IMR-90 (cell line): ENCODE measurements around the gene HINT3. TPM values are rescaled to one million over a fixed set of nuclear protein-coding genes. Genes with fewer than 3 reads are reported as not detected.

Experiments used
- ATAC-seq: fragments of 200-7000 bp; cut with Tn5 transposase; 2 replicates; pipeline ENCODE4 v1.9.1; 2020; ENCODE audit warnings: low read depth, mild to moderate bottlenecking, moderate library complexity
- BruUV-seq: library from RNA; stranded (reverse); fragments of 400-500 nt; replicated peaks from 2 replicates; lab custom pipeline; 2021; lab: Mats Ljungman, UMichigan
- CTCF ChIA-PET: fragments of 300-600 bp; formaldehyde crosslinking; extraction: SDS; loops from one replicate; lab custom pipeline; 2021; ENCODE audit warnings: antibody characterized with exemption; lab: Yijun Ruan, JAX
- POLR2A ChIA-PET: fragments of 300-600 bp; sonication (Branson Sonifier 250); formaldehyde crosslinking; loops from one replicate; lab custom pipeline; 2022; ENCODE audit warnings: antibody characterized with exemption; ENCODE audit not compliant: unreplicated experiment; lab: Charles Lee
- DNase-seq: peaks from one replicate; pipeline ENCODE4 v3.0.0; 2013
- H2AFZ ChIP-seq: replicated peaks from 2 replicates; pipeline ENCODE3; 2013; ENCODE audit warnings: low read length, mild to moderate bottlenecking; ENCODE audit not compliant: poor library complexity
- H2AK5ac ChIP-seq: 2 replicates; pipeline ENCODE4 v1.6.1; 2013; ENCODE audit warnings: low read depth, low read length, inconsistent platforms
- H2AK9ac ChIP-seq: replicated peaks from 2 replicates; pipeline ENCODE3; 2013; ENCODE audit warnings: mild to moderate bottlenecking, low read depth, low read length, moderate library complexity; ENCODE audit not compliant: poor library complexity
- H2BK120ac ChIP-seq: 2 replicates; pipeline ENCODE4 v1.6.1; 2013; ENCODE audit warnings: low read depth, low read length, inconsistent platforms
- H2BK15ac ChIP-seq: 3 replicates; pipeline ENCODE4 v1.6.1; 2013; ENCODE audit warnings: low read depth, low read length, inconsistent platforms
- H2BK20ac ChIP-seq: 2 replicates; pipeline ENCODE4 v1.6.1; 2013; ENCODE audit warnings: low read depth, mild to moderate bottlenecking, inconsistent platforms, low read length, moderate library complexity
- H2BK5ac ChIP-seq: 2 replicates; pipeline ENCODE4 v1.6.1; 2013; ENCODE audit warnings: mild to moderate bottlenecking, low read depth, low read length, inconsistent platforms; ENCODE audit not compliant: poor library complexity, severe bottlenecking
- H3K14ac ChIP-seq: replicated peaks from 2 replicates; pipeline ENCODE4 v1.6.1; 2013; ENCODE audit warnings: low read depth, low read length, inconsistent platforms
- H3K18ac ChIP-seq: 2 replicates; pipeline ENCODE4 v1.6.1; 2013; ENCODE audit warnings: low read depth, low read length, control low read depth
- H3K23ac ChIP-seq: 2 replicates; pipeline ENCODE4 v1.6.1; 2013; ENCODE audit warnings: low read depth, low read length, inconsistent platforms
- H3K27ac ChIP-seq: 2 replicates; pipeline ENCODE4 v1.5.1; 2013; ENCODE audit warnings: mild to moderate bottlenecking, control low read depth, low read length; ENCODE audit not compliant: insufficient read depth
- H3K27me3 ChIP-seq: 2 replicates; pipeline ENCODE4 v1.6.1; 2013; ENCODE audit warnings: low read length; ENCODE audit not compliant: control insufficient read depth, insufficient read depth
- H3K36me3 ChIP-seq: 2 replicates; pipeline ENCODE4 v1.6.1; 2013; ENCODE audit warnings: low read length, mixed read lengths; ENCODE audit not compliant: control insufficient read depth, insufficient read depth
- H3K4ac ChIP-seq: 2 replicates; pipeline ENCODE4 v1.6.1; 2013; ENCODE audit warnings: low read depth, low read length, inconsistent platforms
- H3K4me1 ChIP-seq: 2 replicates; pipeline ENCODE4 v1.6.1; 2013; ENCODE audit warnings: low read length, mixed read lengths; ENCODE audit not compliant: control insufficient read depth, insufficient read depth
- H3K4me2 ChIP-seq: 2 replicates; pipeline ENCODE4 v1.6.1; 2013; ENCODE audit warnings: low read depth, mild to moderate bottlenecking, control low read depth, low read length, moderate library complexity
- H3K4me3 ChIP-seq: 2 replicates; pipeline ENCODE4 v1.5.1; 2013; ENCODE audit warnings: low read depth, mild to moderate bottlenecking, control low read depth, low read length, moderate library complexity; ENCODE audit not compliant: insufficient read depth
- H3K56ac ChIP-seq: 2 replicates; pipeline ENCODE4 v1.6.1; 2013; ENCODE audit warnings: low read length, inconsistent platforms; ENCODE audit not compliant: insufficient read depth; ENCODE audit errors: extremely low read depth
- H3K79me1 ChIP-seq, 2 experiments: 2 replicates each; pipeline ENCODE4 v1.6.1; 2013; ENCODE audit warnings: low read length in 2 of 2, inconsistent platforms in 1 of 2, low read depth in 1 of 2
- H3K9ac ChIP-seq: 2 replicates; pipeline ENCODE4 v1.6.1; 2013; ENCODE audit warnings: low read depth, low read length, control low read depth
- H3K9me1 ChIP-seq: 2 replicates; pipeline ENCODE4 v1.6.1; 2013; ENCODE audit warnings: low read length, inconsistent platforms; ENCODE audit not compliant: insufficient read depth
- H3K9me3 ChIP-seq: 2 replicates; pipeline ENCODE4 v1.6.1; 2013; ENCODE audit warnings: low read length; ENCODE audit not compliant: control insufficient read depth, insufficient read depth
- H4K20me1 ChIP-seq: 2 replicates; pipeline ENCODE4 v1.6.1; 2013; ENCODE audit warnings: low read length, inconsistent platforms; ENCODE audit not compliant: insufficient read depth
- H4K5ac ChIP-seq: 2 replicates; pipeline ENCODE4 v1.6.1; 2013; ENCODE audit warnings: mild to moderate bottlenecking, low read depth, low read length, control low read depth
- H4K8ac ChIP-seq, 2 experiments: 2 replicates each; pipeline ENCODE4 v1.6.1; 2013; ENCODE audit warnings: low read depth in 2 of 2, low read length in 2 of 2, control low read depth in 1 of 2, inconsistent platforms in 1 of 2
- H4K91ac ChIP-seq: 2 replicates; pipeline ENCODE4 v1.6.1; 2013; ENCODE audit warnings: low read depth, low read length, inconsistent platforms; ENCODE audit not compliant: insufficient read depth
- CEBPB ChIP-seq: IDR thresholded peaks from 2 replicates; pipeline ENCODE4 v1.6.1; 2012; ENCODE audit warnings: low read depth, low read length, improper control_type of control experiment
- CHD1 ChIP-seq: IDR thresholded peaks from 2 replicates; pipeline ENCODE4 v1.6.1; 2012; ENCODE audit warnings: low read depth, low read length, improper control_type of control experiment
- FOS ChIP-seq: fragments of 150-350 bp; IDR thresholded peaks from 2 replicates; pipeline ENCODE4 v1.6.1; 2016; ENCODE audit warnings: low read depth, low read length
- MAFK ChIP-seq: IDR thresholded peaks from 2 replicates; pipeline ENCODE4 v1.6.1; 2012; ENCODE audit warnings: low read depth, low read length, improper control_type of control experiment
- NFE2L2 ChIP-seq: fragments of 150-350 bp; IDR thresholded peaks from 2 replicates; pipeline ENCODE4 v1.6.1; 2016; ENCODE audit warnings: low read depth, mild to moderate bottlenecking, low read length
- WGBS, 2 experiments: methylation state at CpG; one replicate each; pipeline versions ENCODE4 v1.1.5 to v1.1.7; 2013; ENCODE audit warnings: missing lambda C conversion rate in 2 of 2; ENCODE audit not compliant: insufficient read length in 1 of 2; ENCODE audit errors: extremely low coverage in 2 of 2; 5-methylcytosine and 5-hydroxymethylcytosine counted together
- dilution Hi-C: fragments of 300-500 bp; cut with HindIII; formaldehyde crosslinking; loops from one replicate; pipeline ENCODE4 v1.14.3; 2018; ENCODE audit warnings: low sequenced_read_pairs; ENCODE audit not compliant: unreplicated experiment
- in situ Hi-C: fragments of 300-500 bp; cut with MboI; formaldehyde crosslinking; loops from 3 replicates; pipeline ENCODE4 v1.14.3; 2019; ENCODE audit warnings: low sequenced_read_pairs, inconsistent platforms, mixed read lengths
- intact Hi-C: fragments of 100-400 bp; cut with micrococcal nuclease; formaldehyde crosslinking; loops from 2 replicates; pipeline ENCODE4 v1.10.0; 2022
- polyA plus RNA-seq, 3 experiments: library from polyadenylated mRNA; depleted of rRNA; stranded (reverse); fragments of >200 nt; gene quantifications; 2 replicates each; pipeline ENCODE4 v1.2.3, GENCODE V29; 2012; ENCODE audit warnings: low replicate concordance in 1 of 3
- total RNA-seq: library from RNA; depleted of rRNA; stranded (reverse); fragments of >200 nt; gene quantifications from 2 replicates; pipeline ENCODE4 v1.2.3, GENCODE V29; 2012
- TF ChIP-seq, protein P1 (sequence below): conservative IDR thresholded peaks from 2 replicates; pipeline ENCODE4 v1.5.1; 2012; ENCODE audit warnings: mild to moderate bottlenecking, low read depth, low read length, improper control_type of control experiment

The HINT3 gene
- total and polyA plus RNA-seq, 2 of the 4 experiments (the other 2 are of a cell fraction), result 3.4 to 6.5 TPM

DNA sequence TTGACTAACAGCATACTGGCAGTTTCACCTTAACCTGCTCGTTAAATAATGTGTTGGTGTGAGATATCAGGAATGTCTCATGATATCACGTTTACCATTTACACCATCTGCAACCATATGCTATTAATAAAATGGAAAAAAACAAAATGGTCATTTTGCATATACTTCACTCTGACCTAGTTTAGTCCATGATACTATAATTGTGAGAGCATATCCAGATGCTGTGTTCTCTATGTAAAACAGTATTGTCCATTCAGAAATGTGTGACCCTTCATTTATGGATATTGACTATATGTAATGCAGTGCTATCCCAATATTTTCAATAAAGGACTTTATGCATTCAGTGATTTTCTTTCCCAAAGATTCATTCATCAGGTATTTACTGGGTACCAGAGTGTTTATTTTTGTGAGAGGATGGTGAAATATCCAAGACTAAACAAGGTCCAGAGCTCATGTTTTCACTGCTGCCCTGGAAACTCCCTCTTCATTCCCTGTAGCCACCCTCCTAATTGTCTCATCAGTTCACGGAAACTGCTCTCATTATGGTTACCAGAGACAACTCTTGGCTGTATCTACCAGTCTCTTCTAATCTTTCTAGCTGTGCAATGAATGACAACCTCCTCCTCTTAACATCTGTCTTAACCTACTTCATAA, 25.7 kb upstream of the HINT3 start:
- Histone ChIP-seq H4K5ac (peak overlapping the region; percentile 64; the same call in 1 of the 2 replicates), H2BK120ac (peak overlapping the region; percentile 84), H2BK20ac (peak overlapping the region; percentile 96), H3K4me3 (no peak overlapping the region), H4K20me1 (no peaks in the 10 kb centered on the region), H3K23ac (peak overlapping the region; percentile 32; the same call in 1 of the 2 replicates), H3K36me3 (peaks cover 10% of the 10 kb centered on the region), H3K79me1 (no peaks in the 10 kb centered on the region), H3K9me1 (peaks cover 10% of the 10 kb centered on the region), H4K91ac (peak overlapping the region; percentile 69; the same call in 1 of the 2 replicates), H2BK15ac (peak overlapping the region; percentile 68; the same call in 2 of the 3 replicates), H3K56ac (no peak overlapping the region; the same call in 1 of the 2 replicates), H3K4ac (peak overlapping the region; percentile 76; the same call in 1 of the 2 replicates), H3K4me2 (peak overlapping the region; percentile 46), H3K9me3 (no peaks in the 10 kb centered on the region), H3K18ac (peak overlapping the region; percentile 82; the same call in 1 of the 2 replicates), H3K27ac (no peak overlapping the region), H2BK5ac (peak overlapping the region; percentile 88), H2AFZ (no peak overlapping the region), H3K9ac (no peak overlapping the region), H3K14ac (peak overlapping the region; percentile 50), H2AK9ac (no peak overlapping the region), H3K27me3 (no peaks in the 10 kb centered on the region), H3K4me1 (peaks cover 5% of the 10 kb centered on the region; the same call in 1 of the 2 replicates), H2AK5ac (peak overlapping the region; percentile 57; the same call in 1 of the 2 replicates), H4K8ac (peak overlapping the region in 1 of 2 experiments; percentile 74; a peak in 1 of 4 replicates)
- CTCF ChIA-PET, result no interaction called here
- DNase-seq (peak; percentile 87), ATAC-seq (peak; percentile 93)
- intact Hi-C loops, result no loop called here
- in situ Hi-C loops, result no loop called here
- POLR2A ChIA-PET, result no interaction called here
- 83% methylated on average over 1 of the region's 3 CpGs; no CpG with 5 or more reads in 1 of the 2 experiments for WGBS, 2 experiments
- TF ChIP-seq NFE2L2, result no peak
- no peak for TF ChIP-seq CHD1
- TF ChIP-seq CEBPB, result peak; percentile 87
- TF ChIP-seq, protein P1, sequence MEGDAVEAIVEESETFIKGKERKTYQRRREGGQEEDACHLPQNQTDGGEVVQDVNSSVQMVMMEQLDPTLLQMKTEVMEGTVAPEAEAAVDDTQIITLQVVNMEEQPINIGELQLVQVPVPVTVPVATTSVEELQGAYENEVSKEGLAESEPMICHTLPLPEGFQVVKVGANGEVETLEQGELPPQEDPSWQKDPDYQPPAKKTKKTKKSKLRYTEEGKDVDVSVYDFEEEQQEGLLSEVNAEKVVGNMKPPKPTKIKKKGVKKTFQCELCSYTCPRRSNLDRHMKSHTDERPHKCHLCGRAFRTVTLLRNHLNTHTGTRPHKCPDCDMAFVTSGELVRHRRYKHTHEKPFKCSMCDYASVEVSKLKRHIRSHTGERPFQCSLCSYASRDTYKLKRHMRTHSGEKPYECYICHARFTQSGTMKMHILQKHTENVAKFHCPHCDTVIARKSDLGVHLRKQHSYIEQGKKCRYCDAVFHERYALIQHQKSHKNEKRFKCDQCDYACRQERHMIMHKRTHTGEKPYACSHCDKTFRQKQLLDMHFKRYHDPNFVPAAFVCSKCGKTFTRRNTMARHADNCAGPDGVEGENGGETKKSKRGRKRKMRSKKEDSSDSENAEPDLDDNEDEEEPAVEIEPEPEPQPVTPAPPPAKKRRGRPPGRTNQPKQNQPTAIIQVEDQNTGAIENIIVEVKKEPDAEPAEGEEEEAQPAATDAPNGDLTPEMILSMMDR, result no peak
- TF ChIP-seq FOS, result peak; percentile 83
- no peak for TF ChIP-seq MAFK
- dilution Hi-C loops, result no loop called here
- no TSS peak for BruUV-seq
